NCI-H345 (cell line): ENCODE measurements around the gene PLCG1.

Experiments used
- DNase-seq: peaks from one replicate; lab custom pipeline; 2025; lab: John Stamatoyannopoulos, UW

The PLCG1 gene

GRCh38 chr20:41179961-41180360 lies 42.6 kb downstream of the PLCG1 start:
- no peak for DNase-seq

- no peak for DNase-seq
Observed at GRCh38 chr20:41180599-41181333, 43.4 kb downstream of the PLCG1 start.

GRCh38 chr20:41181567-41181966 lies 44.2 kb downstream of the PLCG1 start:
- DNase-seq, result no peak

GRCh38 chr20:41182296-41183212 lies 45.2 kb downstream of the PLCG1 start:
- no peak for DNase-seq

GRCh38 chr20:41183391-41183790 lies 46.0 kb downstream of the PLCG1 start:
- no peak for DNase-seq

GRCh38 chr20:41183831-41184230 lies 46.5 kb downstream of the PLCG1 start:
- no peak for DNase-seq

GRCh38 chr20:41185013-41185757 lies 47.8 kb downstream of the PLCG1 start:
- DNase-seq, result no peak

GRCh38 chr20:41187668-41188067 lies 50.3 kb downstream of the PLCG1 start:
- no peak for DNase-seq

- DNase-seq, result no peak
Observed at GRCh38 chr20:41191562-41192500, 54.5 kb downstream of the PLCG1 start.

- no peak for DNase-seq
Observed at GRCh38 chr20:41192575-41192974, 55.2 kb downstream of the PLCG1 start.

GRCh38 chr20:41196653-41197225 lies 59.4 kb downstream of the PLCG1 start:
- no peak for DNase-seq

GRCh38 chr20:41198443-41198842 lies 61.1 kb downstream of the PLCG1 start:
- no peak for DNase-seq

- DNase-seq, result no peak
Observed at GRCh38 chr20:41200446-41201202, 63.3 kb downstream of the PLCG1 start.

GRCh38 chr20:41201760-41202159 lies 64.4 kb downstream of the PLCG1 start:
- DNase-seq, result no peak

- no peak for DNase-seq
Observed at GRCh38 chr20:41202426-41202825, 65.1 kb downstream of the PLCG1 start.

GRCh38 chr20:41203660-41204059 lies 66.3 kb downstream of the PLCG1 start:
- no peak for DNase-seq

GRCh38 chr20:41204304-41205265 lies 67.2 kb downstream of the PLCG1 start:
- no peak for DNase-seq

- DNase-seq, result no peak
Observed at GRCh38 chr20:41205313-41205712, 68.0 kb downstream of the PLCG1 start.
